GM12891 (cell line): ENCODE results near the gene SERPINE1.

ENCODE experiments used
- DNase-seq: peaks from one replicate; pipeline ENCODE4 v3.0.0; 2011; ENCODE audit warnings: low spot score; ENCODE audit not compliant: insufficient read length
- FAIRE-seq: peaks from 2 replicates; lab custom pipeline; 2011; peaks lifted over from hg19 to GRCh38; lab: Jason Lieb, UNC
- PAX5 ChIP-seq: IDR thresholded peaks from 2 replicates; pipeline ENCODE4 v1.6.1; 2011; ENCODE audit warnings: low read length, moderate library complexity, mild to moderate bottlenecking; ENCODE audit not compliant: insufficient read depth, severe bottlenecking
- POLR2A ChIP-seq: IDR thresholded peaks from 2 replicates; pipeline ENCODE4 v1.6.1; 2011; ENCODE audit warnings: low read depth, low read length, control low read depth
- POLR2AphosphoS5 ChIP-seq: IDR thresholded peaks from 2 replicates; pipeline ENCODE4 v1.6.1; 2011; ENCODE audit warnings: low read depth, low read length, control low read depth
- POU2F2 ChIP-seq: IDR thresholded peaks from 2 replicates; pipeline ENCODE4 v1.6.1; 2011; ENCODE audit warnings: low read depth, mild to moderate bottlenecking, control low read depth, low read length, moderate library complexity
- SPI1 ChIP-seq: IDR thresholded peaks from 2 replicates; pipeline ENCODE4 v1.6.1; 2011; ENCODE audit warnings: low read depth, low read length, control low read depth
- TAF1 ChIP-seq: IDR thresholded peaks from 2 replicates; pipeline ENCODE4 v1.6.1; 2011; ENCODE audit warnings: low read depth, low read length, control low read depth

SERPINE1 gene

GRCh38 chr7:101163279-101164070 is 36.6 kb downstream of the SERPINE1 start:
- no peak for DNase-seq

GRCh38 chr7:101164071-101164840 is 37.4 kb downstream of the SERPINE1 start:
- no peak for FAIRE-seq

More at GRCh38 chr7:101163279-101164070, 36.6 kb downstream of the SERPINE1 start:
- FAIRE-seq, result peak; percentile 64
- TF ChIP-seq SPI1 (no peak), PAX5 (no peak), POLR2A (no peak), POLR2AphosphoS5 (no peak), POU2F2 (no peak), TAF1 (no peak)

GRCh38 chr7:101165075-101165957 is 38.4 kb downstream of the SERPINE1 start, which contains the start of gene VGF:
TSS of gene VGF (minus strand) at chr7:101165569. CDS start at chr7:101164843, 726 bp downstream.
- peak; percentile 77 for FAIRE-seq
- peak; percentile 90 for DNase-seq
- TF ChIP-seq TAF1, result no peak
- TF ChIP-seq SPI1, result peak; percentile 39
- 0 out of 2 replicates have a peak, but pooled peaks have one; percentile 25 for TF ChIP-seq POU2F2
- no peak for TF ChIP-seq POLR2A
- no peak for TF ChIP-seq POLR2AphosphoS5
- no peak for TF ChIP-seq PAX5

More at GRCh38 chr7:101164071-101164840, 37.4 kb downstream of the SERPINE1 start:
- no peak for DNase-seq
- TF ChIP-seq SPI1, result no peak
- no peak for TF ChIP-seq TAF1
- no peak for TF ChIP-seq PAX5
- TF ChIP-seq POLR2AphosphoS5, result no peak

- FAIRE-seq (no peak), DNase-seq (no peak)
- no peak for TF ChIP-seq POU2F2
- TF ChIP-seq POLR2A, result no peak
- no peak for TF ChIP-seq TAF1
These were observed 39.2 kb downstream of the SERPINE1 start for GRCh38 chr7:101165958-101166647.

- DNase-seq (no peak), FAIRE-seq (no peak)
- TF ChIP-seq POLR2A, result no peak
- TF ChIP-seq POU2F2, result no peak
- TF ChIP-seq PAX5, result no peak
- TF ChIP-seq SPI1, result no peak
- TF ChIP-seq POLR2AphosphoS5, result no peak
- no peak for TF ChIP-seq TAF1
These were observed 39.7 kb downstream of the SERPINE1 start for GRCh38 chr7:101166648-101166908.

- DNase-seq, result no peak
- FAIRE-seq, result no peak
- TF ChIP-seq SPI1 (no peak), PAX5 (no peak), POLR2A (no peak), POU2F2 (no peak), POLR2AphosphoS5 (no peak), TAF1 (no peak)
These were observed 40.2 kb downstream of the SERPINE1 start for GRCh38 chr7:101166909-101167644.

GRCh38 chr7:101167645-101168411 is 40.9 kb downstream of the SERPINE1 start:
- no peak for TF ChIP-seq POU2F2
- no peak for TF ChIP-seq POLR2AphosphoS5
- TF ChIP-seq TAF1, result no peak
- FAIRE-seq, result no peak
- no peak for DNase-seq
